B cell (primary cell): ENCODE data around the gene WTAP. TPM values are rescaled to one million over a fixed set of nuclear protein-coding genes. Genes with fewer than 3 reads are reported as not detected.

Experiments used
- ATAC-seq: fragments of 200-7000 bp; cut with Tn5 transposase; one replicate; pipeline ENCODE4 v1.10.0; 2021; ENCODE audit warnings: low read depth, mild to moderate bottlenecking, moderate number of reproducible peaks, moderate library complexity
- CTCF ChIA-PET: fragments of 350-600 bp; sonication (Branson Sonifier 250); formaldehyde crosslinking; loops from one replicate; lab custom pipeline; 2021; ENCODE audit warnings: antibody characterized with exemption, inconsistent platforms; lab: Charles Lee
- POLR2A ChIA-PET: fragments of 350-600 bp; sonication (Branson Sonifier 250); formaldehyde crosslinking; loops from one replicate; lab custom pipeline; 2021; ENCODE audit warnings: antibody characterized with exemption; lab: Charles Lee
- DNase-seq: peaks from one replicate; pipeline ENCODE4 v3.0.0; 2013
- H2AFZ ChIP-seq: 2 replicates; pipeline ENCODE4 v1.6.1; 2012; ENCODE audit warnings: mild to moderate bottlenecking, low read depth, low read length; ENCODE audit not compliant: insufficient read depth, poor library complexity, severe bottlenecking
- H3K27ac ChIP-seq, 2 donors: 1 replicate in 1 of 2; 2 replicates in 1 of 2; pipeline ENCODE4 v1.5.1; 2012 to 2013; ENCODE audit warnings: low read length in 2 of 2, mild to moderate bottlenecking in 2 of 2, moderate library complexity in 1 of 2
- H3K27me3 ChIP-seq, 4 experiments: fragments of 200-600 bp in 1 of 4; sonication (generic) in 1 of 4; replicated peaks in 1 of 4; 1 replicate in 2 of 4; 2 replicates in 2 of 4; pipeline versions ENCODE4 v1.6.1 to v1.7.0; 2013 to 2016; ENCODE audit warnings: low read length in 3 of 4, mild to moderate bottlenecking in 2 of 4, mixed read lengths in 1 of 4, moderate library complexity in 1 of 4; ENCODE audit not compliant: insufficient read depth in 4 of 4, control insufficient read depth in 3 of 4; ENCODE audit errors: control extremely low read depth in 1 of 4
- H3K36me3 ChIP-seq, 2 experiments: replicated peaks in 1 of 2; 1 replicate in 1 of 2; 2 replicates in 1 of 2; pipeline versions ENCODE4 v1.6.1 to v1.7.1; 2013; ENCODE audit warnings: low read length in 1 of 2; ENCODE audit not compliant: insufficient read depth in 2 of 2, control insufficient read depth in 1 of 2; ENCODE audit errors: control extremely low read depth in 1 of 2, extremely low read depth in 1 of 2
- H3K4me1 ChIP-seq, 2 donors: fragments of 200-600 bp in 1 of 2; sonication (generic) in 1 of 2; 1 replicate in 1 of 2; 2 replicates in 1 of 2; pipeline versions ENCODE4 v1.5.1 to v1.6.1; 2013 to 2017; ENCODE audit warnings: low read length in 2 of 2; ENCODE audit not compliant: control insufficient read depth in 2 of 2, insufficient read depth in 2 of 2
- H3K4me2 ChIP-seq: replicated peaks from 2 replicates; pipeline ENCODE3; 2012; ENCODE audit warnings: mild to moderate bottlenecking, low read depth, low read length; ENCODE audit not compliant: poor library complexity, severe bottlenecking
- H3K4me3 ChIP-seq, 5 experiments: fragments of 200-600 bp in 1 of 5; sonication (generic) in 1 of 5; 1 replicate in 3 of 5; 2 replicates in 2 of 5; pipeline versions ENCODE4 v1.5.1 to v1.7.0; 2011 to 2016; ENCODE audit warnings: low read length in 4 of 5, mild to moderate bottlenecking in 4 of 5, low read depth in 2 of 5, control low read depth in 1 of 5, moderate library complexity in 1 of 5; ENCODE audit not compliant: insufficient read depth in 1 of 5; ENCODE audit errors: control extremely low read depth in 1 of 5, extremely low read depth in 1 of 5
- H3K79me2 ChIP-seq: fragments of 200-600 bp; sonication (generic); one replicate; pipeline ENCODE4 v1.6.0; 2016; ENCODE audit warnings: low read length; ENCODE audit not compliant: control insufficient read depth, insufficient read depth
- H3K9ac ChIP-seq: fragments of 200-600 bp; sonication (generic); 2 replicates; pipeline ENCODE4 v1.6.1; 2017; ENCODE audit warnings: mild to moderate bottlenecking, low read length, moderate library complexity
- H3K9me3 ChIP-seq, 3 donors: one replicate each; pipeline versions ENCODE4 v1.6.1 to v1.7.1; 2013; ENCODE audit warnings: low read length in 2 of 3; ENCODE audit not compliant: control insufficient read depth in 2 of 3, insufficient read depth in 1 of 3; ENCODE audit errors: control extremely low read depth in 1 of 3
- H4K20me1 ChIP-seq: 2 replicates; pipeline ENCODE4 v1.6.0; 2012; ENCODE audit warnings: mild to moderate bottlenecking, low read length; ENCODE audit not compliant: insufficient read depth, control insufficient read depth, poor library complexity, severe bottlenecking
- H3K27ac Mint-ChIP-seq: one replicate; pipeline ENCODE4 v1.8.0; 2021; ENCODE audit warnings: mixed read lengths
- H3K27me3 Mint-ChIP-seq: one replicate; pipeline ENCODE4 v1.8.0; 2021; ENCODE audit warnings: mixed read lengths
- H3K4me1 Mint-ChIP-seq: one replicate; pipeline ENCODE4 v1.8.0; 2021; ENCODE audit warnings: mixed read lengths
- H3K4me3 Mint-ChIP-seq: one replicate; pipeline ENCODE4 v1.8.0; 2021; ENCODE audit warnings: mixed read lengths
- H3K9me3 Mint-ChIP-seq: one replicate; pipeline ENCODE4 v1.8.0; 2022; ENCODE audit warnings: mixed read lengths; ENCODE audit not compliant: insufficient read depth
- CTCF ChIP-seq: fragments of 200-600 bp; IDR thresholded peaks from one replicate; pipeline ENCODE4 v1.8.0; 2022; ENCODE audit warnings: antibody characterized with exemption, mild to moderate bottlenecking
- EZH2 ChIP-seq: IDR thresholded peaks from 2 replicates; pipeline ENCODE4 v1.6.1; 2012; ENCODE audit warnings: borderline replicate concordance, low read depth, mild to moderate bottlenecking, moderate library complexity, low read length; ENCODE audit not compliant: insufficient read depth, poor library complexity, severe bottlenecking
- WGBS: methylation state at CpG from one replicate; pipeline ENCODE4 v1.1.5; 2013; ENCODE audit warnings: missing lambda C conversion rate; ENCODE audit not compliant: insufficient coverage; 5-methylcytosine and 5-hydroxymethylcytosine counted together
- intact Hi-C: fragments of 100-400 bp; cut with micrococcal nuclease; formaldehyde crosslinking; loops from one replicate; pipeline ENCODE4 v1.10.0; 2022
- polyA plus RNA-seq: library from polyadenylated mRNA; depleted of rRNA; stranded (reverse); fragments of >200 nt; gene quantifications from 2 replicates; pipeline ENCODE4 v1.2.3, GENCODE V29; 2012
- total RNA-seq, 2 donors: library from RNA; stranded (reverse); fragments of 120-200 nt in 1 of 2; gene quantifications; 1 replicate in 1 of 2; 2 replicates in 1 of 2; pipeline versions ENCODE4 v1.2.3 to v1.2.4, GENCODE V29; 2013 to 2022

Gene WTAP
- total and polyA plus RNA-seq, 2 donors (not counting 1 experiment from before 2014, with no cell fraction given): 34.2 to 165 TPM

- ATAC-seq: no peak
- 90% methylated on average over 2 of the region's 5 CpGs for WGBS
- ChIA-PET POLR2A (no interaction called here), CTCF (interaction anchor here (1.0 to 1.1 kb wide), 2 partner anchors 21 to 24 kb away, joined by 3 read pairs; no protein-coding TSS in a partner anchor)
- Histone ChIP-seq H3K27me3 (no peaks in the 10 kb centered on the region), H4K20me1 (peaks cover 6% of the 10 kb centered on the region), H2AFZ (no peak overlapping the region), H3K36me3 (peaks cover 22 to 33% of the 10 kb centered on the region in 2 experiments), H3K9me3 (no peaks in the 10 kb centered on the region), H3K79me2 (no peaks in the 10 kb centered on the region), H3K27ac (no peak overlapping the region), H3K4me3 (no peak overlapping the region), H3K4me1 (no peaks in the 10 kb centered on the region), H3K9ac (no peak overlapping the region), H3K4me2 (no peak overlapping the region)
- Mint-ChIP-seq H3K27me3 (no peaks in the 10 kb centered on the region), H3K4me1 (peaks cover 1% of the 10 kb centered on the region), H3K27ac (no peak overlapping the region), H3K9me3 (no peaks in the 10 kb centered on the region), H3K4me3 (no peak overlapping the region)
- DNase-seq: no peak
- TF ChIP-seq CTCF (no peak), EZH2 (no peak)
- intact Hi-C loops: no loop called here
These were observed 47.9 kb upstream of the WTAP start for GRCh38 chr6:159679091-159680077.

- intact Hi-C loops: no loop called here
- Mint-ChIP-seq H3K27me3 (no peaks in the 10 kb centered on the region), H3K4me1 (peaks cover 1% of the 10 kb centered on the region), H3K4me3 (no peak overlapping the region), H3K27ac (no peak overlapping the region), H3K9me3 (no peaks in the 10 kb centered on the region)
- no peak for DNase-seq
- Histone ChIP-seq H3K9me3 (no peaks in the 10 kb centered on the region), H3K4me3 (no peak overlapping the region), H3K4me2 (no peak overlapping the region), H3K79me2 (no peaks in the 10 kb centered on the region), H3K4me1 (no peaks in the 10 kb centered on the region), H4K20me1 (peaks cover 6% of the 10 kb centered on the region), H3K27ac (no peak overlapping the region), H3K36me3 (peaks cover 23 to 37% of the 10 kb centered on the region in 2 experiments), H2AFZ (no peak overlapping the region), H3K27me3 (no peaks in the 10 kb centered on the region), H3K9ac (no peak overlapping the region)
- CTCF ChIA-PET: interaction anchor here (1.0 to 1.1 kb wide), 2 partner anchors 22 to 25 kb away, joined by 3 read pairs; no protein-coding TSS in a partner anchor
- WGBS: no CpG with 5 or more reads among the region's 3 CpGs
- ATAC-seq: no peak
- POLR2A ChIA-PET: no interaction called here
- TF ChIP-seq CTCF (no peak), EZH2 (no peak)
These were observed 47.2 kb upstream of the WTAP start for GRCh38 chr6:159680104-159680503.
